PC-9 (cell line): ENCODE results near the gene CLSTN1.

ENCODE experiments used
- CTCF ChIP-seq: fragments of 200-600 bp; sonication (generic); conservative IDR thresholded peaks from 2 replicates; pipeline ENCODE4 v1.6.1; 2017; ENCODE audit warnings: mixed run types, antibody characterized with exemption, mild to moderate bottlenecking, moderate library complexity
- EZH2 ChIP-seq: fragments of 200-600 bp; sonication (generic); IDR thresholded peaks from 2 replicates; pipeline ENCODE4 v1.8.0; 2017; ENCODE audit warnings: antibody characterized with exemption, low read depth

- no peak for TF ChIP-seq CTCF
- no peak for TF ChIP-seq EZH2
Measured at GRCh38 chr1:9826087-9826486, 2.3 kb upstream of the CLSTN1 start.
